GM21360 (cell line): ENCODE measurements around the gene CLDN15.
"Not testable (repeated sequence)": the region's sequence is repeated elsewhere in the genome, so short reads cannot be mapped to it uniquely, and the experiment has no call there.

Source experiments
- ATAC-seq: cut with Tn5 transposase; IDR thresholded peaks from one replicate; pipeline ENCODE4 v1.9.1; 2021; ENCODE audit warnings: mild to moderate bottlenecking, moderate library complexity; ENCODE audit not compliant: unreplicated experiment

CLDN15 gene, protein sequence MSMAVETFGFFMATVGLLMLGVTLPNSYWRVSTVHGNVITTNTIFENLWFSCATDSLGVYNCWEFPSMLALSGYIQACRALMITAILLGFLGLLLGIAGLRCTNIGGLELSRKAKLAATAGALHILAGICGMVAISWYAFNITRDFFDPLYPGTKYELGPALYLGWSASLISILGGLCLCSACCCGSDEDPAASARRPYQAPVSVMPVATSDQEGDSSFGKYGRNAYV

DNA sequence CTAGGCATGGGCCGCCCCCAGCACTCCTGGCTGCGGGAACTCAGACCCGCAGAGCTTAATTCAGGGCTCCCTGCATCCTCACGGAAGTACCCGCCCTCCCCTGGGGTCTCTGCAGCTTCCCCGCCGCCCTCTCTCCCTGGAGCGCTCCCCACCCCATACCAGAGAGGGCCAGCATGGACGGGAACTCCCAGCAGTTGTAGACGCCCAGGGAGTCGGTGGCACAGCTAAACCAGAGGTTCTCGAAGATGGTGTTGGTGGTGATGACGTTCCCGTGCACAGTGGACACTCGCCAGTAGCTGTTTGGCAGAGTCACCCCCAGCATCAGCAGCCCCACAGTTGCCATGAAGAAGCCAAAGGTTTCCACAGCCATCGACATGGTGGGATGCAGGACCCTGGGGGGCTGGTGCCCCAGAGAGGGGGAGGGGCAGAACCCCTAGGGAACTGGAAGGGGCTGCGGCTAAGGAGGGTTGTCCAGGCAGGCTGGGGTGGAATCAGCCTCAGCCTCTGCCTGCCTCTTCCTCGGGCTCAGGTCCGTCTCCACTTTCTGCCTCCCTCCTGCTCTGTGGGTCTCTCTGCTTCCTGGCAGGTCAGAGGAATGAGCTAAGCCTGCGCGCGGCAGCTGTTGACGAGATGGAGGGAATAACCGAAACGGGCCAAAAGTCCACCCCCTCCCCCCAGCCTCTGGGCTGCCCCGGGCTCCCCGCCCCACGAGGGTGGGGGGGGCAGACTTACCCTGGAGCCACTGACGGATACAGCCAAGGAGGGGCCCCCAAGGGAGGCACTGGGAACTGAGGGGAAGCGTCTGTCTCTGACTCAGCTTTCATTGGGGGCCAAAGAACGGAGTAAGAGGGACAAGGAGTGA is at the start of gene CLDN15:
CLDN15 (minus strand) TSS at position 597 of the 862 bp plus-strand sequence; CDS start at position 376, 221 bp downstream.
- ATAC-seq, result no peak

DNA sequence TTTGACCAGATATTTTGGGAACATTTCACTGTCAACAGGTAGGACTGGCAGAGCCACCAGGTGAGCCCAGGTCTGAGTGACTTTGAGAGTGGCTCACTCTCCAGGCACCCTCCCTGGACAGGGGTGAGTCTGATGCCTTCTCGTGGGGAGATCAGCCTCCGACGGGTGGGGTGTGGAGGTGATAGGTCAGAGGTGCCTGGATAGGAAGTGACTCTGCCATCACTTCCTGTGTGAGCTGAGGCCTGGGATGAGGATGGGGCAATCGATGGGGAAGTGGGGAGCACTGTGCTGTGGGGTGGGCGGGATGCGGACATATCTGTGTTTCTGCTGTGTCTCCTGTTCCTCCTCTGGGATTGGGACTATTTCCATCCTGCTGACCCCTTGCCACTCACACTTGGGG is 49.4 kb upstream of the CLDN15 start:
- no peak for ATAC-seq

DNA sequence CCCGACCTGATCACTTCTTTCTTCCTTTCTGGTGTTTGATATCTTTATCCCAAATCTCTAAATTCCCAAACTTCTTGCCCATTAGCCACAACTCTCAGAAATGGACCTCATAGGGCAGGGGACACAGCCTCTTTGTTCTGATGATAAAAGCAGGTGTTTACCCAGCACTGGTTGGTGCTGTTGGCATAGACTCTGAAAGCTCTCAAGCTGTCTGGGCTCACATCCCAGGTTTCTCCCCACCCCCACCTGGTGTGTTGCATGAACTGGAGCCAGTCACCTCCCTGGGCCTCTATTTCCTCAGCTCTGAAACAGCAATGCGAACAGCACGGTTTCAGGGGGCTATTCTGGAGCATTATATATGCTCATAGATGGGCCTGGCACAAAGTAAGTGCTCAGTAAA is 48.3 kb upstream of the CLDN15 start:
- ATAC-seq, result not testable (repeated sequence)

DNA sequence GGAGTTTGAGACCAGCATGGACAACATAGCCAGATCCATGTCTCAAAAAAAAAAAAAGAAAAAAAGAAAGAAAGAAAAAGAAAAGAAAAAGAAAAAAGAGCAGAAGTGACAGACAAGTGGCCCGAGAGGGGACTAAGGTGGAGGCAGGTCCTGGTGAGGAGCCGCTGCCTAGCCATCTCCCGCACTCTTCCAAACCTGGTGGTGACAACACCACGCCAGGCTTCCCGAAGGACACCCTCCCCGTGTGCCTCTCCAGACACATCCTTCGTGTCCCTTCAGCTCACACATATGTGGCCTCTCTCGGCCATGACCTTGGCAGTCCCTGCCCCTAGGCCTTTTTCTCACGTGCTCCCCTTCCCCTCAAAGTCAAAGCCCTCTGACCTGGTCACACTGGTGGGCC is 47.6 kb upstream of the CLDN15 start:
- ATAC-seq, result no peak

DNA sequence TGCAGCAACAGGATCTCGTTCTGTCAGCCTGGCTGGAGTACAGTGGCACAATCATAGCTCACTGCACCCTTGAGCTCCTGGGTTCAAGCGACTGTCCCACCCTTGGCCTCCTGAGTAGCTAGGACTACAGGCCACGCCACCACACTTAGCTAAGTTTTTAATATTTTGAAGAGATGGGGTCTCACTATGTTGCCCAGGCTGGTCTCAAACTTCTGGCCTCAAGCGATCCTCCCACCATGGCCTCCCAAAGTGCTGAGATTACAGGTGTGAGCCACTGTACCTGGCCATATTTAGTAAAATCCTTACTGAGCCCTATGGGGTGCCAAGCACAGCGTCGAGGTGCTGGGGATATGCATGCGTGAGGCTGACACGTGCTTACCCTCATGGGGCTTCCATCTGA is 43.3 kb upstream of the CLDN15 start:
- ATAC-seq, result not testable (repeated sequence)

DNA sequence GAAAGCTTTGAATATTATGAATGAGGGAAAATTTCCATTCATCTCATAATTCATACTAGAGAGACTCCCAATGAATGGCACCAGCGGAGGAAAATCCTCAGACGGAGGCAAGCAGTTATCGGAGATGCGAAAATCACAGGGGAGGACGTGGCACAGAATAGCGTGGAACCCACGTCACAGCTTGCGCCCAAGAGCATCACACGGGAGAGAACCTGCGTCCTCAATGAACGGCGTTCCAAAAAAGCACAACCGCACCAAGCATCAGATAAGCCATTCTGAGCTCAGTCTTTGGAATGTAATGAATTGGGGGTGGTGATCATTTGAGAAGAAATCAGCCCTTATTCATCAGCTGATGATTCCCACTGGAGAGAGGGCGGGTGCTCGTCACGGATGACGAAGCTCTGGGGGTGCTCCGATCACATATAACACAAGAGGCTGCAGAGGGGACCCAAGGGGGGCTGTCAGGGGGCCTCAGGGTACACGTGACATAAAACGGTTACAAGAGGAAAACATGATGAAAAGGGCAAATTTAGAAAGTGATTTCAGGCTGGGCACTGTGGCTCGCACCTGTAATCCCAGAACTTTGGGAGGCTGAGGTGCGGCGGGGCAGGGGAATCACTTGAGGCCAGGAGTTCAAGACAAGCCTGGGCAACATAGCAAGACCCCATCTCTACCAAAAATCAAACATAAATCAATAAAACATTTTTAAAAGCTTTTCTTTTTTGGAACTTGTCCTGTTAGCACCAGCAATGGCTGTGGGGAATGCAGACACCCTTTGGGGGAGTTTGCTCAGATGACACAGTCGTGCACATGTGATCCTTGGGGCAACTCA is 41.1 kb upstream of the CLDN15 start:
- no peak for ATAC-seq

DNA sequence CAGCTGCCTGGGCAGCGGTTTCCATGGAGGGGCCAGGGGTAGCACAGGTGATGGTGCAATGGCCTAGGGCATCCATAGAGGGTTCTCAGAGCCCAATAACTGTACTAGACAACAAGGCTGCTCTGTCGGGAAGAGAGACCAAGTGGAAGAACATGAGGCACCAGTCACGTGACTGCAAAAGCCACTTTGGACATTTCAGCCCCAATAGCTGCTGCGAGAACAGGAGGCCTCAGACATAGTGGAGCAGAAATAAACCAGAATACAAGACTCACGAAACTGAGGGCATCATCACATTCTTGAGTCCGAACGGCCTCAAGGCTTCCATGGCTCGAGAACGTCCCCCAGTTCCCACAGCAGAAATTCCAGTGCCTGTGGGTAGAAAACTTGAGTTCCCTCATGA is 39.6 kb upstream of the CLDN15 start:
- no peak for ATAC-seq

DNA sequence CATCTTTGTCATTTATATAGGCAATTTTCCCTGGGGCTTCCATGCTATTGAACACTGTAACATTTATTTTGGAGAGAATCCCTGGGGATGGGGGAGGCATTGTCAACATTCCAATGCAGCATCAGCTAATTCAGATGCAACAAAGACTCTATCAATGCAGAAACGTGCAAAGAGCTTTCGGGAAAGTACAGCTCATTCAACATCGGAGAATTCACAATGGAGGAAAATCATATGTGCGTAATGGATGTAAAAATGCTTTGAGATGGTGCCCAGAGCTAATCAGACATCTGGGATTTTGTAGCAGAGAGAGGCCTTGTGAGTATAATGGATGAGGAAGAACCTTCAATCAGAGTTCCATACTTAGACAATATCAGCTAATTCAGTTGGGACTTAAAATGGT is 35.6 kb upstream of the CLDN15 start:
- ATAC-seq, result no peak

DNA sequence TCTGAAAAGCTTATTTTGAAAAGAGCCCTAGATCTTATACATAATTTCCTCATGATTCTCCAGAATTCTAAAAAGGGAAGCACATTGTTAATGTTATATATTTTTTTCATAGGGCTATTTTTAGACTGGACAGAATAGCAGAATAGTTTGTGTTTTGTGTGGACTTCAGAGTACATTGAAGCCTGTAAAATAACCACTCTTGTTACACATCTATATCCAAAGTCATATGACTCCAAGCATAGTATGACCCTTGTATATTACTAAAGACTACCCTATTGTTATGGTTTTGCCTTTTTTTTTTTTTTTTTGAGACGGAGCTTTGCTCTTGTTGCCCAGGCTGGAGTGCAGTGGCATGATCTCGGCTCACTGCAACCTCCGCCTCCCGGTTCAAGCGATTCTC is 33.4 kb upstream of the CLDN15 start:
- no peak for ATAC-seq

DNA sequence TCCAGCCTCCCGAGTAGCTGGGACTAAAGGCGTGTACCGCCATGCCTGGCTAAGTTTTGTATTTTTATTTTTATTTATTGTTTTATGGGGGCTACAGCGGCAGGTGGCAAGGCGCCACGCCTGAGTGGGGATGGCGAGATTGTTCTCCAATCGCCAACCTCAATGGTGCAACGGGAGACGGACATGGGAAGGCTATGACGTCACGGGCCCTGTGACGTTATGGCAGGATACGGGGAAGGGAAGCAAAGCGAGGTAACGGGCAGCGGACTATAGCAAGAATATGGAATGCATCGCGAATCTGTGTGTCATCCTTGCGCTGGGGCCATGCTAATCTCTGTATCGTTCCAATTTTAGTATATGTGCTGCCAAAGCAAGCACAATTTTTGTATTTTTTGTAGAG is 32.1 kb upstream of the CLDN15 start:
- no peak for ATAC-seq

DNA sequence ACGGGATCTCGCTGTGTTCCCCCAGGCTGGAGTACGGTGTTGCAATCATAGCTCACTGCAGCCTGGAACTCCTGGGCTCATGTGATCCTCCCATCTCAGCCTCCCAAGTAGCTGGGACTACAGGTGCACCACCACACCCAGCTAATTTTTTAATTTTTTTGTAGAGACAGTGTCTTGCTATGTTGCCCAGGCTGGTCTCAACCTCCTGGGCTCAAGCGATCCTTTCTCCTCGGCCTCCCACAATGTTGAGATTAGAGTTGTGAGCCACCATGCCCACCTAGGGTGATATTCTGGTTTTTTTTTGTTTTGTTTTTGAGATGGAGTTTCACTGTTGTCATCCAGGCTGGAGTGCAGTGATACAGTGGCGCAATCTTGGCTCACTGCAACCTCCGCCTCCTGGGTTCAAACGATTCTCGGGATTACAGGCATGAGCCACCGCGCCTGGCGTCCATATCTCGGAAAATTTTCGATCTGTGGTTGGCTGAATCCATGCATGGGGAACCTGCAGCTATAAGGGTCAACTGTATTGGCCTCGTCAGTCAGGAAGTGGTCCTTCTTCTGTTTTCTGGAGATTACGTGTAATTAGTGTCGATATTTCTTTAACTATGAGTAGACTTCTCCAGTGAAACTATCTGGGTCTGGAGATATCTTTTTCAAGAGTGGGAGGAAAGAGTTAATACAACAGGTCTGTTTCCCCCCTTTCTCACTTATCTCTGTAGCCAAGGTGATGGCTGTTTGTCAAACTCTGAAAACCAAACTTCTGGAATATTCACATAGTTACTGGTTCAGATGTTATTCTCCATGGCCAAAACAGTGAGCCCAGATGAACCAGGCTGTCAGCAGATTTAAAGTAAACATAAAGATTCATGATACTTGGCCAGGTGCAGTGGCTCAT is 28.3 kb upstream of the CLDN15 start:
- no peak for ATAC-seq

DNA sequence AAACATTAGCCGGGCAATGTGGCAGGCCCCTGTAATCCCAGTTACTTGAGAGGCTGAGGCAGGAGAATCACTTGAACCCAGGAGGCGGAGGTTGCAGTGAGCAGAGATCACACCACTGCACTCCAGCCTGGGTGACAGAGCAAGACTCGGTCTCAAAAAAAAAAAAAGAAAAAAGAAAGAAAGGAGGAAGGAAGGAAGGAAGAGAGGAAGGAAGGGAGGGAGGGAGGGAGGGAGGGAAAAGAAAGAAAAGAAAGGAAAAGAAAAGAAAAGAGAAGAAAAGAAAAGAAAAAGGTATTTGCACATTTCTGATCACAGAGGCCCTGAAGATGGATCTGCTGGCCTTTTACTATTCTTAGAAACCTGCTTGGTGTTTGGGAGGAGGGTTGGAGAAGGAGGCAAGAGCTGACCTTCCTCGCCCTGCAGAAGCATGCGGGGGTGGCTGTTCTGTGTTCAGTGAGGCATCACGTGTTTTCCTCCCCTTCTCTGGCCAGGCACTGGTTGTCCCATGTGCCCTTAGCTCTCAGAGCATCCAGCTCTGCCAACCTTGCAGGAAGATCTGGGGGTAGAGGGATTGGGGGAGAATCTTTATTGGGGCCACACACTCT is 26.6 kb upstream of the CLDN15 start:
- not testable (repeated sequence) for ATAC-seq

DNA sequence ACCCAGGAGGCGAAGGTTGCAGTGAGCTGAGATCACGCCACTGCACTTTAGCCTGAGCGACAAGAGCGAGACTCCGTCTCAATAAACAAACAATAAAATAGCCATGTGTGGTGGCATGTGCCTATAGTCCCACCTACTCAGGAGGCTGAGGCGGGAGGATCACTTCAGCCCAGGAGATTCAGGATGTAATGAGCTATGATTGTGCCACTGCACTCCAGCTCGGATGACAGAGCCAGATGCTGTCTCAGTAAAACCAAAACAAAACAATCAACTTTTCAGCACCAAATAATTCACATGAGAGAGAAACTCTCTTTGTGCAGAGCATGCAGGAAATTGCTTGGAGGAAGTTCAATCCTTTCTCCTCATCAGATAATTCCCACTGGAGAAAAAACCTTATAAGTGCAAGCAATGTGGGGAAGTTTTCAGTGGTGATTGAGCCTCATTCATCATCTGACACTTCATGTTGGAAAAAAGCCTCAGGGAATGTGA is 20.7 kb upstream of the CLDN15 start:
- ATAC-seq, result no peak

DNA sequence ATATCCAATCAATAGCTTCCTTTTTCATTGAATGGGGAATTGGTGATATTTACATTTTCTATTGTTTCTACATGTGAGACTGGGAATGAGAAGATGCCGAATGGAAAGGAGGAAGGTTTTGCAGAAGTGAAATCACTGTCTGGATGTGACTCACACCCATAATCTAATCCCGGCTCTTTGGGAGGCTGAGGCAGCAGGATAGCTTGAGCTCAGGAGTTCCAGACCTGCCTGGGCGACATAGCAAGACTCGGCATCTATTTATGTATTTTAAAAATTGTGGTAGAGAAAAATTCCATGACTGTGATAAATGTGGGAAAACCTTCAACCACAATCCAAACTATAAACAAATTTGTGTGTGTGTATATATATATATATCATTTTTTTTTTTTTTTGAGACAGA is 18.2 kb upstream of the CLDN15 start:
- ATAC-seq, result no peak

DNA sequence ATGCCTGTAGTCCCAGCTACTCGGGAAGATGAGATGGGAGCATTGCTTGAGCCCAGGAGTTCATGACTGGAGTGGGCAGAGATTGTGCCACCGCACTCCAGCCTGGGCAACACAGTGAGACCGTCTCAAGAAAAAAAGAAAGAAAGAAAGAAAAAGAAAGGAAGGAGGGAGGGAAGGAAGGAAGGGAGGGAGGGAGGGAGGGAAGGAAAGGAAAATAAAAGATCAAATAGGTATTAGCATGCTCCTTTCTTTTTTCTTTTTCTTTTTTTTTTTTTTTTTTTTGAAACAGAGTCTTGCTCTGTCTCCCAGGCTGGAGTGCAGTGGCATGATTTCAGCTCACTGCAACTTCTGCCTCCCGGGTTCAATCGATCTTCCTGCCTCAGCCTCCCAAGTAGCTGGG is 15.6 kb upstream of the CLDN15 start:
- not testable (repeated sequence) for ATAC-seq

DNA sequence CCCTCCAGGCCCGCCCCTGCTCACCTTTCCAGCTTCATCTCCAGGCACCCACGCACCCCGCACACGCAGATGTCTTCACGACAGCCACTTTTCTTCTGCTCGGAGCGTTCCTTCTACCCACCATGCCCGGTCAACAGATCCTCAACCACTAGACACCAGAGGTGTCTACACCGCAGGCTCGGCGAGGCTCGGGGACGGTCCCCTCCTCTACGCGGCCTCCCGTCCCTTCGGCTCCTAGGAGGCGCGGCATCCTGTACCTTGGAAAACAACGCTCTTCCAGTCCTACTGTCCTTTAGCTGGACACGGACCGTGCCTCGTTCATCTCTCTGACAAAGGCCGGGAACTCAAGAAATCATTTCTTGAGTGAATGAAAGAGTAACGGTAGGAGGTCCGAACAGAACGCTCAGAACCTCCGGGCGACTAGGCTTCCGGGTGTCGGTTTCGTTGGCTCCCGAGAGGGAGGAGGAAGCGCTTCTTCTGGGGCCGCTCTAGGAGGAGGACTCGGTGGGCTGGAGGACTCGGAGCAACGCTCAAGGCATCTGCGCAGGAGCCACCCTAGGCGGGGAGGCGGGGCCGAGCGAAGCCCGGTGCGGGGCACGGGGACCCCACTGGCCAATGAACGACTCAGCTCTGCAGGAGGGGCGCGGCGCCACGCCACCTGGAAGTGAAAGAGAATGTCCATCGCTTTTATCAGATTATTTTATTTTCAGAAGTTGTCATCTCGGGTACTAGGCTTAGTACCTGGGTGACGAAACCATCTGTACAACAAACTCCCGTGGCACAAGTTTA is 14.5 kb upstream of the CLDN15 start:
- ATAC-seq, result peak; percentile 94

DNA sequence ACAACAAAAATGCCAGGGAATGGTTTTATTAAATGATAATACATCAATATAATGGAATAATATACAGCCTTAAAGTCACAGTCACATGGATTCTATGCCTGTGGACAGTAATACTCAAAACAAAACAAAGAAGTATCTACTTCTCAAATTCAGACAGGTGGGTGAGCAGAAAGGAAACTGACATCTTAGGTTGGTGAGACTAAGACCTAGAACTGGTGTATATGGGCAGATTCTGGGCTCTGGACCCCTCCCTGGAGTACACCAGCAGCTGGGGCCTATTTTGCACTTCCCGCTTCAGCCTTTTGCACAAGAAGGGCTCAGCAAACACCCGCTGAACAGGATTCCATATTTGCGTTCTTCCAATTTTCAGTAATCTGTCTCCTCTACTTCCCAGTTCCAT is 12.7 kb upstream of the CLDN15 start:
- no peak for ATAC-seq

DNA sequence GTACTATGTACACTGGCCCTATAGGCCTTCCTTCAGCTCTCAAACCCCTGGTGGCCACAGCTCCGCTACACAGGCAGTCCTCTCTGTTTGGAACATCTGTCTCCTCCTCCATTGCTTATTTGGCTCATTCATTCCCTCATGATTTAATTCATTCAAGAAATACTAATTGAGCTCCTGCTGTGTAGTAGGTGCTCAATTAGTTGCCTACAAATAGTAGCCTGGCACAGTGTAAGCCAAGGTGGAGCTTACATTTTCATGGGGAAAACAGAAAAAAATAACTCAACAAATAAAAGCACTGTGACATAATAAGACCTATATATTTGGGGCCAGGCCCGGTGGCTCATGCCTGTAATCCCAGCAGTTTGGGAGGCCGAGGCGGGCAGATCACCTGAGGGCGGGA is 10.7 kb upstream of the CLDN15 start:
- ATAC-seq, result no peak

DNA sequence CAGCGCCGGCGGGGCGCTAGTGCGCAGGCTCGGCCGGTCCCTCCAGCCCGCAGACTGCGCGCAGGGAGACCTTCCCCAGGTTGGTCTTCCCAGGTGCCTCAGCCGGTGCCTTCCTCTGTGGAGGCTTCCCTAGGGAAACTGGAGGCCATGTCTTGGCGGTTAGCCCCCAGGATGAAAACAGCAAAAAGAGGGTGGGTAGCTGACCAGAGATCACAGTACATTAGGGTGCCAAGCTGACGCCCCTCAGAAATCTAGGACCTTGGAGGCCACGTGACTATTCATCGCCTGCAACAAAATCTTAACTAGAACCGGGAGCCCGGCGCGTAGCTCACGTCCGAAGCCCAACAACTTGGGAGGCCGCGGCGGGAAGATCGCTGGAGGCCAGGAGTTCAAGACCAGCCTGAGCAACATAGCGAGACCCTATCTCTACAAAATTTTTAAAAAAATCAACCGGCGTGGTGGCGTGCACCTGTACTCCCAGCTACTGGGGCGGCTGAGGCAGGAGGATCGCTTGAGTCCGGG is 7.6 kb upstream of the CLDN15 start:
- no peak for ATAC-seq
